Gastroesophageal sphincter (tissue), 3 donors: ENCODE results near the gene LENG8.

Experiments
- CTCF ChIP-seq, 4 experiments: fragments of 200-600 bp in 2 of 4; fragments of 450-650 bp in 2 of 4; sonication (generic) in 1 of 4; IDR thresholded peaks; one replicate each; pipeline ENCODE4 v1.5.1; 2017 to 2019; ENCODE audit warnings: antibody characterized with exemption in 4 of 4, mild to moderate bottlenecking in 2 of 4, moderate library complexity in 2 of 4
- EP300 ChIP-seq: sonication (generic); formaldehyde crosslinking; IDR thresholded peaks from one replicate; pipeline ENCODE4 v1.6.1; 2017; ENCODE audit warnings: antibody characterized with exemption, mild to moderate bottlenecking
- POLR2A ChIP-seq, 2 donors: fragments of 450-650 bp; IDR thresholded peaks; one replicate each; pipeline ENCODE4 v1.6.1; 2017; ENCODE audit warnings: antibody characterized with exemption in 2 of 2, mild to moderate bottlenecking in 2 of 2, moderate library complexity in 1 of 2
- POLR2AphosphoS5 ChIP-seq: sonication (generic); formaldehyde crosslinking; IDR thresholded peaks from one replicate; pipeline ENCODE4 v1.6.1; 2017; ENCODE audit warnings: antibody characterized with exemption

GRCh38 chr19:54453921-54454780 lies 5.2 kb downstream of the LENG8 start:
- TF ChIP-seq CTCF (IDR thresholded peaks at IDR 0.05), result no peak
- TF ChIP-seq EP300, result no peak
- no peak for TF ChIP-seq POLR2A (IDR thresholded peaks at IDR 0.05)
- TF ChIP-seq POLR2AphosphoS5, result no peak
